HG03565 (cell line): Measurements from ENCODE around the gene KCTD10.
"Not testable (repeated sequence)": the region's sequence is repeated elsewhere in the genome, so short reads cannot be mapped to it uniquely, and the experiment has no call there.

Experiments used
- ATAC-seq: cut with Tn5 transposase; IDR thresholded peaks from one replicate; pipeline ENCODE4 v1.9.1; 2021; ENCODE audit warnings: mild to moderate bottlenecking, moderate library complexity; ENCODE audit not compliant: unreplicated experiment

Gene KCTD10

GRCh38 chr12:109423392-109423791, 53.7 kb downstream of the KCTD10 start:
- ATAC-seq: no peak

- no peak for ATAC-seq
These were observed 54.8 kb downstream of the KCTD10 start for GRCh38 chr12:109422251-109422650.

GRCh38 chr12:109421355-109422087, 55.6 kb downstream of the KCTD10 start:
- ATAC-seq: no peak

- no peak for ATAC-seq
These were observed 58.1 kb downstream of the KCTD10 start for GRCh38 chr12:109418848-109419480.

GRCh38 chr12:109406147-109406546, 71.0 kb downstream of the KCTD10 start:
- ATAC-seq: not testable (repeated sequence)

- not testable (repeated sequence) for ATAC-seq
These were observed 72.3 kb downstream of the KCTD10 start for GRCh38 chr12:109404841-109405240.
